GM21360 (cell line): Measurements from ENCODE around the gene RSRP1.

Source experiments
- ATAC-seq: cut with Tn5 transposase; IDR thresholded peaks from one replicate; pipeline ENCODE4 v1.9.1; 2021; ENCODE audit warnings: mild to moderate bottlenecking, moderate library complexity; ENCODE audit not compliant: unreplicated experiment

Gene RSRP1

GRCh38 chr1:25219661-25220251 is 27.5 kb downstream of the RSRP1 start:
- ATAC-seq: no peak

- ATAC-seq: no peak
These were observed 29.5 kb downstream of the RSRP1 start for GRCh38 chr1:25217598-25218232.

- no peak for ATAC-seq
These were observed 30.2 kb downstream of the RSRP1 start for GRCh38 chr1:25217015-25217414.

GRCh38 chr1:25216123-25216522 is 31.1 kb downstream of the RSRP1 start:
- no peak for ATAC-seq

GRCh38 chr1:25212725-25213124 is 34.5 kb downstream of the RSRP1 start:
- ATAC-seq: no peak

GRCh38 chr1:25210728-25211127 is 36.5 kb downstream of the RSRP1 start:
- ATAC-seq: no peak

GRCh38 chr1:25209516-25209915 is 37.7 kb downstream of the RSRP1 start:
- ATAC-seq: no peak

- no peak for ATAC-seq
These were observed 38.6 kb downstream of the RSRP1 start for GRCh38 chr1:25208561-25209222.

- no peak for ATAC-seq
These were observed 39.2 kb downstream of the RSRP1 start for GRCh38 chr1:25208092-25208491.

GRCh38 chr1:25206201-25206600 is 41.1 kb downstream of the RSRP1 start:
- no peak for ATAC-seq

- no peak for ATAC-seq
These were observed 41.5 kb downstream of the RSRP1 start for GRCh38 chr1:25205786-25206185.

GRCh38 chr1:25204797-25205480 is 42.3 kb downstream of the RSRP1 start:
- ATAC-seq: no peak

- ATAC-seq: no peak
These were observed 46.2 kb downstream of the RSRP1 start for GRCh38 chr1:25201006-25201405.

- no peak for ATAC-seq
These were observed 47.2 kb downstream of the RSRP1 start for GRCh38 chr1:25199819-25200620.

- ATAC-seq: no peak
These were observed 48.5 kb downstream of the RSRP1 start for GRCh38 chr1:25198663-25199252.

GRCh38 chr1:25197982-25198662 is 49.1 kb downstream of the RSRP1 start:
- ATAC-seq: no peak

- ATAC-seq: no peak
These were observed 49.8 kb downstream of the RSRP1 start for GRCh38 chr1:25197235-25197975.

GRCh38 chr1:25196830-25197229 is 50.4 kb downstream of the RSRP1 start:
- no peak for ATAC-seq

GRCh38 chr1:25195835-25196234 is 51.4 kb downstream of the RSRP1 start:
- no peak for ATAC-seq
